Gastroesophageal sphincter (tissue), 4 donors: ENCODE data around the gene SMARCAD1. TPM values are rescaled to one million over a fixed set of nuclear protein-coding genes. Genes with fewer than 3 reads are reported as not detected.

Experiments
- ATAC-seq: fragments of 150-250 bp; one replicate; pipeline ENCODE4 v1.9.1; 2016; ENCODE audit warnings: mild to moderate bottlenecking, moderate library complexity
- H3K27ac ChIP-seq, 4 donors: fragments of 200-600 bp; sonication (generic) in 3 of 4; 1 replicate in 3 of 4; 2 replicates in 1 of 4; pipeline ENCODE4 v1.5.1; 2016 to 2019
- H3K27me3 ChIP-seq: fragments of 200-600 bp; sonication (generic); one replicate; pipeline ENCODE4 v1.5.1; 2019
- H3K36me3 ChIP-seq, 2 donors: fragments of 200-600 bp; sonication (generic); one replicate each; pipeline ENCODE4 v1.5.1; 2019; ENCODE audit warnings: control low read depth in 1 of 2
- H3K4me1 ChIP-seq, 3 donors: fragments of 200-600 bp; sonication (generic); 1 replicate in 2 of 3; 2 replicates in 1 of 3; pipeline ENCODE4 v1.5.1; 2016 to 2019; ENCODE audit warnings: control low read depth in 2 of 3
- H3K4me3 ChIP-seq, 2 donors: fragments of 200-600 bp; sonication (generic); one replicate each; pipeline ENCODE4 v1.5.1; 2019; ENCODE audit warnings: mild to moderate bottlenecking in 1 of 2, moderate library complexity in 1 of 2
- H3K9me3 ChIP-seq, 3 donors: fragments of 200-600 bp; sonication (generic); one replicate each; pipeline ENCODE4 v1.5.1; 2017 to 2019; ENCODE audit warnings: control low read depth in 2 of 3
- CTCF ChIP-seq, 4 experiments: fragments of 200-600 bp in 2 of 4; fragments of 450-650 bp in 2 of 4; sonication (generic) in 1 of 4; IDR thresholded peaks; one replicate each; pipeline ENCODE4 v1.5.1; 2017 to 2019; ENCODE audit warnings: antibody characterized with exemption in 4 of 4, mild to moderate bottlenecking in 2 of 4, moderate library complexity in 2 of 4
- EP300 ChIP-seq: sonication (generic); formaldehyde crosslinking; IDR thresholded peaks from one replicate; pipeline ENCODE4 v1.6.1; 2017; ENCODE audit warnings: antibody characterized with exemption, mild to moderate bottlenecking
- POLR2A ChIP-seq, 2 donors: fragments of 450-650 bp; IDR thresholded peaks; one replicate each; pipeline ENCODE4 v1.6.1; 2017; ENCODE audit warnings: antibody characterized with exemption in 2 of 2, mild to moderate bottlenecking in 2 of 2, moderate library complexity in 1 of 2
- POLR2AphosphoS5 ChIP-seq: sonication (generic); formaldehyde crosslinking; IDR thresholded peaks from one replicate; pipeline ENCODE4 v1.6.1; 2017; ENCODE audit warnings: antibody characterized with exemption
- WGBS, 2 donors: methylation state at CpG; one replicate each; pipeline ENCODE4 v1.1.5; 2018; ENCODE audit warnings: low coverage in 1 of 2; 5-methylcytosine and 5-hydroxymethylcytosine counted together
- total RNA-seq, 4 donors: library from RNA; depleted of rRNA; stranded (reverse); fragments of >200 nt; gene quantifications; one replicate each; pipeline ENCODE4 v1.1.0, GENCODE V29; 2016

Gene SMARCAD1
- total RNA-seq, 4 donors from 2014 or later, result 12.8 to 25.8 (median 18.6) TPM

GRCh38 chr4:94226763-94227162, 19.1 kb downstream of the SMARCAD1 start:
- H3K27me3 ChIP-seq, result no peaks in the 10 kb centered on the region
- TF ChIP-seq CTCF (IDR thresholded peaks at IDR 0.05), result no peak
- TF ChIP-seq POLR2AphosphoS5, result no peak
- no peak for TF ChIP-seq EP300
- TF ChIP-seq POLR2A (IDR thresholded peaks at IDR 0.05), result no peak
- ATAC-seq, result no peak
- H3K4me3 ChIP-seq, result no peak overlapping the region
- peaks cover 0 to 19% of the 10 kb centered on the region in 2 donors for H3K36me3 ChIP-seq
- H3K4me1 ChIP-seq, result peaks cover 0 to 10% (median 0%) of the 10 kb centered on the region in 3 donors
- no peak overlapping the region for H3K27ac ChIP-seq
- H3K9me3 ChIP-seq, result no peaks in the 10 kb centered on the region
- WGBS, 2 donors, result 88 to 94% methylated on average over 1 to 2 of the region's 4 CpGs

GRCh38 chr4:94228493-94229216, 21.0 kb downstream of the SMARCAD1 start:
- TF ChIP-seq CTCF (IDR thresholded peaks at IDR 0.05), result no peak
- TF ChIP-seq EP300, result no peak
- no peak for TF ChIP-seq POLR2A (IDR thresholded peaks at IDR 0.05)
- no peak for TF ChIP-seq POLR2AphosphoS5
- no peak for ATAC-seq

GRCh38 chr4:94232519-94232918, 24.9 kb downstream of the SMARCAD1 start:
- Histone ChIP-seq H3K4me1 (peaks cover 0 to 16% (median 0%) of the 10 kb centered on the region in 3 donors), H3K27me3 (no peaks in the 10 kb centered on the region), H3K36me3 (peaks cover 0 to 17% of the 10 kb centered on the region in 2 donors), H3K27ac (no peak overlapping the region), H3K4me3 (no peak overlapping the region), H3K9me3 (no peaks in the 10 kb centered on the region)
- 87 to 92% methylated on average over 6 of the region's 6 CpGs for WGBS, 2 donors
- ATAC-seq, result no peak
- TF ChIP-seq POLR2A (IDR thresholded peaks at IDR 0.05), result no peak
- no peak for TF ChIP-seq EP300
- TF ChIP-seq POLR2AphosphoS5, result no peak
- TF ChIP-seq CTCF (IDR thresholded peaks at IDR 0.05), result no peak

More at GRCh38 chr4:94228493-94229216, 21.0 kb downstream of the SMARCAD1 start:
- 63 to 69% methylated on average over 5 of the region's 5 CpGs for WGBS, 2 donors
- no peaks in the 10 kb centered on the region for H3K9me3 ChIP-seq
- H3K4me1 ChIP-seq, result peaks cover 0 to 10% (median 0%) of the 10 kb centered on the region in 3 donors
- peaks cover 0 to 20% of the 10 kb centered on the region in 2 donors for H3K36me3 ChIP-seq
- no peak overlapping the region for H3K4me3 ChIP-seq
- H3K27ac ChIP-seq, result no peak overlapping the region
- no peaks in the 10 kb centered on the region for H3K27me3 ChIP-seq

GRCh38 chr4:94235825-94236224, 28.2 kb downstream of the SMARCAD1 start:
- TF ChIP-seq CTCF (IDR thresholded peaks at IDR 0.05) (no peak), POLR2AphosphoS5 (no peak), POLR2A (IDR thresholded peaks at IDR 0.05) (no peak), EP300 (no peak)
- no peak overlapping the region for H3K27ac ChIP-seq
- H3K4me3 ChIP-seq, result no peak overlapping the region
- no peak for ATAC-seq
- peaks cover 0 to 19% (median 0%) of the 10 kb centered on the region in 3 donors for H3K4me1 ChIP-seq
- H3K27me3 ChIP-seq, result no peaks in the 10 kb centered on the region
- no peaks in the 10 kb centered on the region for H3K9me3 ChIP-seq
- H3K36me3 ChIP-seq, result peaks cover 0 to 32% of the 10 kb centered on the region in 2 donors

GRCh38 chr4:94237271-94237670, 29.6 kb downstream of the SMARCAD1 start:
- ATAC-seq, result no peak
- peaks cover 0 to 42% of the 10 kb centered on the region in 2 donors for H3K36me3 ChIP-seq
- no peaks in the 10 kb centered on the region for H3K9me3 ChIP-seq
- WGBS, 2 donors, result 62 to 80% methylated on average over 3 to 4 of the region's 4 CpGs
- no peak overlapping the region for H3K4me3 ChIP-seq
- peaks cover 0 to 19% (median 0%) of the 10 kb centered on the region in 3 donors for H3K4me1 ChIP-seq
- H3K27ac ChIP-seq, result no peak overlapping the region
- TF ChIP-seq POLR2A (IDR thresholded peaks at IDR 0.05), result no peak
- no peak for TF ChIP-seq EP300
- TF ChIP-seq CTCF (IDR thresholded peaks at IDR 0.05), result no peak
- no peak for TF ChIP-seq POLR2AphosphoS5
- no peaks in the 10 kb centered on the region for H3K27me3 ChIP-seq
